ENCODE results near the gene POU2F1. TPM values are rescaled to one million over a fixed set of nuclear protein-coding genes. Genes with fewer than 3 reads are reported as not detected.
"Not testable (repeated sequence)": the region's sequence is repeated elsewhere in the genome, so short reads cannot be mapped to it uniquely, and the experiment has no call there.

Gene POU2F1
- total and polyA plus RNA-seq, 12 donors, result 1.3 to 13.9 (median 10.1) TPM

- 92 to 93% methylated on average over 1 of the region's 1 CpG for WGBS, 2 donors
- no peak overlapping the region for H3K4me3 ChIP-seq
- intact Hi-C loops (cut with DNase I), result no loop called here
- H3K27me3 ChIP-seq, result no peaks in the 10 kb centered on the region
- H3K4me1 ChIP-seq, result peaks cover 0 to 12% (median 0%) of the 10 kb centered on the region in 9 donors
- TF ChIP-seq CTCF (IDR thresholded peaks at IDR 0.05), result no peak
- no peak for DNase-seq
- H3K27ac ChIP-seq, result no peak overlapping the region
- no peak for ATAC-seq
- H3K9me3 ChIP-seq, result peaks cover 0 to 19% (median 7%) of the 10 kb centered on the region in 11 donors
- peaks cover 0 to 6% (median 0%) of the 10 kb centered on the region in 9 donors for H3K36me3 ChIP-seq
Measured at GRCh38 chr1:167312871-167313270, 92.2 kb downstream of the POU2F1 start.

GRCh38 chr1:167314671-167315070 lies 94.0 kb downstream of the POU2F1 start:
- Histone ChIP-seq H3K4me1 (peaks cover 0 to 12% (median 0%) of the 10 kb centered on the region in 9 donors), H3K27ac (no peak overlapping the region), H3K36me3 (peaks cover 0 to 8% (median 0%) of the 10 kb centered on the region in 9 donors), H3K27me3 (no peaks in the 10 kb centered on the region), H3K4me3 (no peak overlapping the region), H3K9me3 (peaks cover 0 to 37% (median 11%) of the 10 kb centered on the region in 11 donors)
- WGBS, 2 donors, result 81 to 94% methylated on average over 3 of the region's 3 CpGs
- intact Hi-C loops (cut with DNase I), result no loop called here
- ATAC-seq (no peak), DNase-seq (no peak)
- no peak for TF ChIP-seq CTCF (IDR thresholded peaks at IDR 0.05)

GRCh38 chr1:167317463-167317862 lies 96.8 kb downstream of the POU2F1 start:
- Histone ChIP-seq H3K27me3 (no peaks in the 10 kb centered on the region), H3K36me3 (peaks cover 0 to 13% (median 0%) of the 10 kb centered on the region in 9 donors), H3K27ac (no peak overlapping the region), H3K9me3 (peaks cover 0 to 65% (median 34%) of the 10 kb centered on the region in 11 donors), H3K4me1 (no peaks in the 10 kb centered on the region), H3K4me3 (no peak overlapping the region)
- ATAC-seq (no peak), DNase-seq (no peak)
- intact Hi-C loops (cut with DNase I), result no loop called here
- TF ChIP-seq CTCF (IDR thresholded peaks at IDR 0.05), result no peak
- 82 to 96% methylated on average over 3 of the region's 3 CpGs for WGBS, 2 donors

GRCh38 chr1:167319206-167319605 lies 98.5 kb downstream of the POU2F1 start:
- H3K27me3 ChIP-seq; H3K4me1 ChIP-seq; ATAC-seq; H3K4me3 ChIP-seq; H3K27ac ChIP-seq; intact Hi-C loops (cut with DNase I); DNase-seq: not testable (repeated sequence)
- peaks cover 0 to 30% (median 4%) of the 10 kb centered on the region in 9 donors for H3K36me3 ChIP-seq
- H3K9me3 ChIP-seq, result peaks cover 2 to 82% (median 49%) of the 10 kb centered on the region in 11 donors
- 95 to 96% methylated on average over 2 of the region's 2 CpGs for WGBS, 2 donors

GRCh38 chr1:167322483-167322882 lies 101.8 kb downstream of the POU2F1 start:
- H3K9me3 ChIP-seq, result peaks cover 2 to 82% (median 43%) of the 10 kb centered on the region in 11 donors
- no peaks in the 10 kb centered on the region for H3K4me1 ChIP-seq
- no peak overlapping the region for H3K4me3 ChIP-seq
- no peak for TF ChIP-seq CTCF (IDR thresholded peaks at IDR 0.05)
- DNase-seq (no peak), ATAC-seq (no peak)
- intact Hi-C loops (cut with DNase I), result no loop called here
- H3K27ac ChIP-seq, result no peak overlapping the region
- no peaks in the 10 kb centered on the region for H3K27me3 ChIP-seq
- H3K36me3 ChIP-seq, result peaks cover 0 to 40% (median 4%) of the 10 kb centered on the region in 9 donors
- whole genome bisulfite sequencing, 2 donors, result 98 to 99% methylated on average over 8 of the region's 8 CpGs
